A549 (cell line): ENCODE results near the gene TMEM39B.

Experiments used
- CEBPB ChIP-seq, 2 experiments: fragments of >200 bp in 1 of 2; sonication (Bioruptor Twin) in 1 of 2; formaldehyde crosslinking in 1 of 2; IDR thresholded peaks; 2 replicates each; pipeline ENCODE4 v1.6.1; 2012 to 2016
- EHMT2 ChIP-seq: fragments of 200-600 bp; sonication (generic); IDR thresholded peaks from 2 replicates; pipeline ENCODE4 v1.6.1; 2016; ENCODE audit warnings: antibody characterized with exemption, low read depth, mild to moderate bottlenecking, moderate library complexity
- EP300 ChIP-seq, 2 experiments: fragments of >200 bp; sonication (Bioruptor Twin); formaldehyde crosslinking; IDR thresholded peaks; 2 replicates in 1 of 2; 3 replicates in 1 of 2; pipeline ENCODE4 v1.6.1; 2016 to 2017
- FOSL2 ChIP-seq, 2 experiments: fragments of 450-650 bp in 1 of 2; fragments of >200 bp in 1 of 2; sonication (Bioruptor Twin) in 1 of 2; formaldehyde crosslinking; IDR thresholded peaks; 2 replicates each; pipeline versions ENCODE4 v1.5.0 to v1.6.1; 2016 to 2020; ENCODE audit warnings: mild to moderate bottlenecking in 1 of 2, moderate library complexity in 1 of 2
- JUN ChIP-seq, 2 experiments: fragments of >200 bp; sonication (Bioruptor Twin); formaldehyde crosslinking; IDR thresholded peaks; 2 replicates in 1 of 2; 3 replicates in 1 of 2; pipeline ENCODE4 v1.6.1; 2016 to 2017
- KDM5A ChIP-seq: fragments of 200-600 bp; sonication (generic); IDR thresholded peaks from 2 replicates; pipeline ENCODE4 v1.6.1; 2016; ENCODE audit warnings: antibody characterized with exemption, mild to moderate bottlenecking
- NFE2L2 ChIP-seq: fragments of 150-350 bp; conservative IDR thresholded peaks from 2 replicates; pipeline ENCODE4 v1.6.1; 2014; ENCODE audit warnings: low read length
- PHF8 ChIP-seq: fragments of 200-600 bp; sonication (generic); IDR thresholded peaks from 2 replicates; pipeline ENCODE4 v1.6.1; 2016; ENCODE audit warnings: low read depth, mild to moderate bottlenecking, antibody characterized with exemption, moderate library complexity, borderline replicate concordance
- POLR2A ChIP-seq: IDR thresholded peaks from 2 replicates; pipeline ENCODE4 v1.6.1; 2012; ENCODE audit warnings: mild to moderate bottlenecking, low read length
- POLR2AphosphoS2 ChIP-seq: conservative IDR thresholded peaks from 2 replicates; pipeline ENCODE4 v1.6.1; 2012; ENCODE audit warnings: low read length, improper control_type of control experiment, inconsistent platforms
- RFX5 ChIP-seq: fragments of 450-650 bp; IDR thresholded peaks from 2 replicates; pipeline ENCODE4 v1.7.1; 2014; ENCODE audit warnings: antibody characterized with exemption, mild to moderate bottlenecking, moderate library complexity
- TF ChIP-seq, protein P1 (sequence below): fragments of 200-600 bp; sonication (generic); IDR thresholded peaks from 2 replicates; pipeline ENCODE4 v1.6.1; 2016; ENCODE audit warnings: antibody characterized with exemption, mild to moderate bottlenecking, moderate library complexity
- TF ChIP-seq, protein P2 (sequence below): fragments of >200 bp; sonication (Bioruptor Twin); formaldehyde crosslinking; IDR thresholded peaks from 3 replicates; pipeline ENCODE4 v1.5.1; 2016

DNA sequence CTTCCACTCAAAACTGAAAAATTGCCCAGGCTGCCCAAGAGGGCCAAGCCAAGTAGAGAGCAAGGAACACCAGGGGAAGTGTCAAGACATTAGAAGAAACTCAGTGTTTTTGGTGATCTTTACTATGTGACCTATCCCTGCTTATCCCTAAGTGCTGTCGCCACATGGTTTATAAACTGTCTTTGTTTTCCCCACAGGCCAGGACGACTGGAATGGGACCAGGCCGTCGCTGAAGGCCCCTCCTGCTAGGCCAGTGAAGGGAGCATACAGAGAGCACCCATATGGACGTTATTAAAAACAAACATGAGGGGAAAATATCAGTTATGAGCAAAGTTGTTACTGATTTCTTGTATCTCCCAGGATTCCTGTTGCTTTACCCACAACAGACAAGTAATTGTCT lies 30.4 kb upstream of the TMEM39B start:
- TF ChIP-seq EP300 (IDR thresholded peaks at IDR 0.05) (no peak), EHMT2 (no peak), RFX5 (no peak), CEBPB (IDR thresholded peaks at IDR 0.05) (no peak), NFE2L2 (no peak), POLR2AphosphoS2 (no peak), POLR2A (no peak), FOSL2 (IDR thresholded peaks at IDR 0.05) (no peak), FOSL2 (CRISPR knock-in tag; IDR thresholded peaks at IDR 0.05) (no peak), KDM5A (no peak), JUN (IDR thresholded peaks at IDR 0.05) (no peak), PHF8 (no peak)
- TF ChIP-seq, protein P1, sequence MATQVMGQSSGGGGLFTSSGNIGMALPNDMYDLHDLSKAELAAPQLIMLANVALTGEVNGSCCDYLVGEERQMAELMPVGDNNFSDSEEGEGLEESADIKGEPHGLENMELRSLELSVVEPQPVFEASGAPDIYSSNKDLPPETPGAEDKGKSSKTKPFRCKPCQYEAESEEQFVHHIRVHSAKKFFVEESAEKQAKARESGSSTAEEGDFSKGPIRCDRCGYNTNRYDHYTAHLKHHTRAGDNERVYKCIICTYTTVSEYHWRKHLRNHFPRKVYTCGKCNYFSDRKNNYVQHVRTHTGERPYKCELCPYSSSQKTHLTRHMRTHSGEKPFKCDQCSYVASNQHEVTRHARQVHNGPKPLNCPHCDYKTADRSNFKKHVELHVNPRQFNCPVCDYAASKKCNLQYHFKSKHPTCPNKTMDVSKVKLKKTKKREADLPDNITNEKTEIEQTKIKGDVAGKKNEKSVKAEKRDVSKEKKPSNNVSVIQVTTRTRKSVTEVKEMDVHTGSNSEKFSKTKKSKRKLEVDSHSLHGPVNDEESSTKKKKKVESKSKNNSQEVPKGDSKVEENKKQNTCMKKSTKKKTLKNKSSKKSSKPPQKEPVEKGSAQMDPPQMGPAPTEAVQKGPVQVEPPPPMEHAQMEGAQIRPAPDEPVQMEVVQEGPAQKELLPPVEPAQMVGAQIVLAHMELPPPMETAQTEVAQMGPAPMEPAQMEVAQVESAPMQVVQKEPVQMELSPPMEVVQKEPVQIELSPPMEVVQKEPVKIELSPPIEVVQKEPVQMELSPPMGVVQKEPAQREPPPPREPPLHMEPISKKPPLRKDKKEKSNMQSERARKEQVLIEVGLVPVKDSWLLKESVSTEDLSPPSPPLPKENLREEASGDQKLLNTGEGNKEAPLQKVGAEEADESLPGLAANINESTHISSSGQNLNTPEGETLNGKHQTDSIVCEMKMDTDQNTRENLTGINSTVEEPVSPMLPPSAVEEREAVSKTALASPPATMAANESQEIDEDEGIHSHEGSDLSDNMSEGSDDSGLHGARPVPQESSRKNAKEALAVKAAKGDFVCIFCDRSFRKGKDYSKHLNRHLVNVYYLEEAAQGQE = no peak
- TF ChIP-seq, protein P2, sequence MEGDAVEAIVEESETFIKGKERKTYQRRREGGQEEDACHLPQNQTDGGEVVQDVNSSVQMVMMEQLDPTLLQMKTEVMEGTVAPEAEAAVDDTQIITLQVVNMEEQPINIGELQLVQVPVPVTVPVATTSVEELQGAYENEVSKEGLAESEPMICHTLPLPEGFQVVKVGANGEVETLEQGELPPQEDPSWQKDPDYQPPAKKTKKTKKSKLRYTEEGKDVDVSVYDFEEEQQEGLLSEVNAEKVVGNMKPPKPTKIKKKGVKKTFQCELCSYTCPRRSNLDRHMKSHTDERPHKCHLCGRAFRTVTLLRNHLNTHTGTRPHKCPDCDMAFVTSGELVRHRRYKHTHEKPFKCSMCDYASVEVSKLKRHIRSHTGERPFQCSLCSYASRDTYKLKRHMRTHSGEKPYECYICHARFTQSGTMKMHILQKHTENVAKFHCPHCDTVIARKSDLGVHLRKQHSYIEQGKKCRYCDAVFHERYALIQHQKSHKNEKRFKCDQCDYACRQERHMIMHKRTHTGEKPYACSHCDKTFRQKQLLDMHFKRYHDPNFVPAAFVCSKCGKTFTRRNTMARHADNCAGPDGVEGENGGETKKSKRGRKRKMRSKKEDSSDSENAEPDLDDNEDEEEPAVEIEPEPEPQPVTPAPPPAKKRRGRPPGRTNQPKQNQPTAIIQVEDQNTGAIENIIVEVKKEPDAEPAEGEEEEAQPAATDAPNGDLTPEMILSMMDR = no peak
